HEK293T (cell line): ENCODE results near the gene DNAH8.

ENCODE experiments used
- BHLHE40 ChIP-seq: fragments of 450-650 bp; IDR thresholded peaks from 2 replicates; pipeline ENCODE4 v1.6.1; 2016; ENCODE audit warnings: mild to moderate bottlenecking, moderate library complexity, borderline replicate concordance
- ELF4 ChIP-seq: fragments of 450-650 bp; IDR thresholded peaks from 2 replicates; pipeline ENCODE4 v1.6.1; 2017; ENCODE audit warnings: antibody characterized with exemption
- FOXK2 ChIP-seq: fragments of 450-650 bp; IDR thresholded peaks from 2 replicates; pipeline ENCODE4 v1.6.1; 2016; ENCODE audit warnings: mild to moderate bottlenecking
- NFRKB ChIP-seq: fragments of 450-650 bp; IDR thresholded peaks from 2 replicates; pipeline ENCODE4 v1.6.1; 2016; ENCODE audit warnings: mild to moderate bottlenecking, moderate library complexity
- SP1 ChIP-seq: fragments of 450-650 bp; IDR thresholded peaks from 2 replicates; pipeline ENCODE4 v1.6.1; 2017
- SUZ12 ChIP-seq: fragments of 450-650 bp; IDR thresholded peaks from 2 replicates; pipeline ENCODE4 v1.6.1; 2016; ENCODE audit warnings: mild to moderate bottlenecking

GRCh38 chr6:38997128-38997761, 282.1 kb downstream of the DNAH8 start:
- no peak for TF ChIP-seq BHLHE40
- no peak for TF ChIP-seq NFRKB
- no peak for TF ChIP-seq SUZ12
- TF ChIP-seq SP1: no peak
- no peak for TF ChIP-seq ELF4
- no peak for TF ChIP-seq FOXK2
